LNCaP clone FGC (cell line): ENCODE measurements around the gene MCTP1.

Experiments used
- DNase-seq: peaks from one replicate; pipeline ENCODE4 v3.0.0-alpha.2; 2011; ENCODE audit warnings: low read depth
- H3K4me3 ChIP-seq: 2 replicates; pipeline ENCODE4 v1.5.1; 2011; ENCODE audit warnings: mild to moderate bottlenecking, low read depth, low read length, control low read depth
- TF ChIP-seq, protein P1 (sequence below): IDR thresholded peaks from 2 replicates; pipeline ENCODE4 v1.5.1; 2012; ENCODE audit warnings: mild to moderate bottlenecking; ENCODE audit not compliant: control insufficient read depth, insufficient read depth; ENCODE audit errors: extremely low read depth

MCTP1 gene

DNA sequence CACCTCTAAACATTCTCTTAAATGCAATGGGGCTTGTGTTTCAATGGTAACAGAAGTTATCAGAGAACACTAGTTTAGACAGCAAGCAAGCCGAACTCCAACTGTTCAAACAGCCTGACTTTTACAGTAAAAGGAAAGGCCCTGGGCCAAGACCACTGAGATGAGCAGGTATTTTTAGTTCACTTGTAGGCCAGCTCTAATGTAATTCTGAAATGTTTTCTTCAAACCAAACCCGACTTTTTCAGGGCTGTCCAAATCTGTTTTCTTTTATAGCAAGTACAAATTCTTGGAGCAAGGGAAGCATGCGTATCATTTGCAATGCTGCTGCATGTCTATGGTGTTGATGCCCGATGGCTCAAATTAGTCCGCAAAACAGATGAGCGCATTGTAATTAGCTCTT, 473.6 kb downstream of the MCTP1 start:
- TF ChIP-seq, protein P1, sequence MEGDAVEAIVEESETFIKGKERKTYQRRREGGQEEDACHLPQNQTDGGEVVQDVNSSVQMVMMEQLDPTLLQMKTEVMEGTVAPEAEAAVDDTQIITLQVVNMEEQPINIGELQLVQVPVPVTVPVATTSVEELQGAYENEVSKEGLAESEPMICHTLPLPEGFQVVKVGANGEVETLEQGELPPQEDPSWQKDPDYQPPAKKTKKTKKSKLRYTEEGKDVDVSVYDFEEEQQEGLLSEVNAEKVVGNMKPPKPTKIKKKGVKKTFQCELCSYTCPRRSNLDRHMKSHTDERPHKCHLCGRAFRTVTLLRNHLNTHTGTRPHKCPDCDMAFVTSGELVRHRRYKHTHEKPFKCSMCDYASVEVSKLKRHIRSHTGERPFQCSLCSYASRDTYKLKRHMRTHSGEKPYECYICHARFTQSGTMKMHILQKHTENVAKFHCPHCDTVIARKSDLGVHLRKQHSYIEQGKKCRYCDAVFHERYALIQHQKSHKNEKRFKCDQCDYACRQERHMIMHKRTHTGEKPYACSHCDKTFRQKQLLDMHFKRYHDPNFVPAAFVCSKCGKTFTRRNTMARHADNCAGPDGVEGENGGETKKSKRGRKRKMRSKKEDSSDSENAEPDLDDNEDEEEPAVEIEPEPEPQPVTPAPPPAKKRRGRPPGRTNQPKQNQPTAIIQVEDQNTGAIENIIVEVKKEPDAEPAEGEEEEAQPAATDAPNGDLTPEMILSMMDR, result no peak
- no peak overlapping the region for H3K4me3 ChIP-seq
- no peak for DNase-seq

DNA sequence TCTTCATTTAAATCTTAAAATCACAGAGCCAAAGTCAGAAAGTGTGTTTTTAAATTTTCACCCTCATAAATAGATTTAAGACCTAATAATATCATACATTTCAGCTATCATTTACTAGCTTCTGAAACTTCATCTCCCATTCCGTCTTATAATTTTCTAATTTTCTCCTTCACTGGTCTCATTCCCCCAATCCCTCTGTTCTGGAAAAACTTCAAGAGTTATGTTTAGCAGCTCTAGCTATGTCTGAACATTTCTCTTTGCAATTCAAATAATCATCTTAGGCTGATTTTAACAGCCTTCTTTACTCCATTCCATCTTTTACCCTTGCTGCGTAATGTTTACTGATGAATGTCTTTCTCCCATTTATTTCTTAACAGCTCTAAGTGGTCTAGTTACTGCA, 474.0 kb downstream of the MCTP1 start:
- no peak overlapping the region for H3K4me3 ChIP-seq
- TF ChIP-seq, protein P1, result no peak
- DNase-seq, result no peak

DNA sequence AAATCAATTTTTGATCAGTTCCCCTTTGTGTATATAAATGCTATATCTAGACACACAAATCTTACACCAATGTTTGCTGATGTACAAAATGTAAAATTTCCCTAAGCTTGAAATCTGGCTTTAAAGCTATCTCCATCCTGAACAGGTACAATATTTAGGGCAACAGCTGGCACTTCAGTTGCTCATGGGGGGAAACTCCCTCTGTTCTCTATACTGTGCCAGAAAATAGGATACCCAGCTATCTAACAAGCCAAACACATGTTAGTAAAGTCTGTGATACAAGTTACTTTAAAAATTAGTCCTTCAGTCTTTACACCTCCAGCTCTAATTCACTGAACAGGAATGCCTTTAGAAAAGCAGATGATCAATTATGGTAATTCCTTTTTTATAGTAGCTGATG, 474.6 kb downstream of the MCTP1 start:
- TF ChIP-seq, protein P1, result no peak
- H3K4me3 ChIP-seq, result no peak overlapping the region
- no peak for DNase-seq

DNA sequence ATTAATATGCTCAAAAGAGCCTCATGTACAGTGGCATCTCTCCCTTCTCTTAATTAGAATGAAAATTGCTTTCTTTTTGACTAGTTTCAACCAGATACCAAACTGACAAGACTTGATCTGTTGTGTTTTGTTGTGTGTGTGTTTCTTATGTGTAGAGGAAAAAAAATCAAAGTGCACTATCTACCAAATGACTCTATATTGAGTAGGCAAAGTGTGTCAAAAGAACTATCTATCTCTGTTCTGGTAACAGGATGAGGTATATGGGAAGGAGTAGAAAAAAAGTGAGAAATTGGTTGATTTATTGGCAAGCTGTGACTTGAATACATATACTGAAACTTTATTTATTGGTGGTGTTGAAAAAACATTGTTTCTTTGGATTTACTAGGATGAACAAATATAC, 476.4 kb downstream of the MCTP1 start:
- H3K4me3 ChIP-seq, result no peak overlapping the region
- TF ChIP-seq, protein P1, result no peak
- DNase-seq, result no peak

DNA sequence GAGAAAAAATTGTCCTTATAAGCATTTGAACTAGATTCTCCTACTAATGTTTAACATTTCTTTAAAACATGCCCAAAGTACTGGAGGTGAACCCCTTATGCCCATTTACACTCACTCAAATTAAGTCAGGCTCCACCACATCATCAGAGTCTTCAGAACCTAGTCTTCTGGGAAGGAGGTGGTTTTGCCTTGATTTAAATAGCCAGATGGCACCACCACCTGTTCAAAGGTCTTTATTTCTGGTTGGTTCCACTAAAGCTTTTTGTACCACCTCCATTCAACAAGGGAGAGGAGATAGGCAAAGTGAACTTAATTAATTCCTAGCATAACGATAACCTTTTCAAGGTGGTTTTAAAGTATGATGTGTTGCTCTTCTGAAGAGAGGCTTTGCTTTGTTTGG, 476.9 kb downstream of the MCTP1 start:
- H3K4me3 ChIP-seq, result no peak overlapping the region
- TF ChIP-seq, protein P1, result no peak
- DNase-seq, result no peak

DNA sequence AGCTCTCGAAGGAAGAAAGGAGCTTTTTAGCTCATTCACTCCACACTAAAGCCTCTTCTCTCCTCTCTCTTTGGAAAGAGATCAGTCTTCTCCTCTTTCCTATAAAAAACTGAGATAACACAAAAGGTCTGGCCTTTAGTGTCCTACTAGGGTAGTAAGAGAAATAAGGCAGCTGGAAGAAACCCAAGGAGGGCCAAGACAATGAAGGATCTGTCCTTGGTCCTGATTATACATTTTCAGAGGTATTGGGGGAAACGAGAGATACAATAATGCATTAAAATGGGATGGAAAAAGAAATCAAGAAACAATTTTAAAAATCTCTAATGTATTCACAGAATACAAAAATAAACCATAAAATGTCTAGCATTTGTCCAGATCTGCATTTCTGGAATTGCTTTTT, 482.4 kb downstream of the MCTP1 start:
- DNase-seq, result no peak
- TF ChIP-seq, protein P1, result no peak
- no peak overlapping the region for H3K4me3 ChIP-seq

DNA sequence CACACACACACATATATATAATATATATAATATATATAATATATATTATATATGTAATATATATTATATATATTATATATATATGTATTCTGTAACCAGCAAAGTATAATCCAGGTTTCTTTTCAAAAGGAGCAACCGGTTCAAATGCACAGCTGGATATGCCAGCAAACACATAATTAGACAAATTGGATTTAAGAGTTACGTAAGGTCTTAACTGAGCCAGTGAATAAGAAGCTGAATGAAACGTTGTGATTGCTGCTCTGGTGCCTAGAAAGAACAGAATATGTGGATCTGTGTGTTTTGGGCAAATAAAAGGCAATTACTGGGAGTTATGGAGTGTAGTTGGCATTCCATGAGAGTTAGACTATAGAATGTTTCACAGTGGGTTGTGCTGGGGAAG, 488.3 kb downstream of the MCTP1 start:
- TF ChIP-seq, protein P1, result no peak
- no peak for DNase-seq
- H3K4me3 ChIP-seq, result no peak overlapping the region
